Tibial artery (tissue), 4 donors: Measurements from ENCODE around the gene SDCCAG8.
"Not testable (repeated sequence)": the region's sequence is repeated elsewhere in the genome, so short reads cannot be mapped to it uniquely, and the experiment has no call there.

Experiments used
- DNase-seq, 2 donors: peaks; one replicate each; pipeline ENCODE4 v3.0.0-alpha.2; 2019
- H3K27ac ChIP-seq, 2 donors: fragments of 200-600 bp; sonication (generic) in 1 of 2; 1 replicate in 1 of 2; 2 replicates in 1 of 2; pipeline ENCODE4 v1.5.1; 2018 to 2019; ENCODE audit warnings: mild to moderate bottlenecking in 1 of 2
- H3K27me3 ChIP-seq, 2 donors: fragments of 200-600 bp; sonication (generic) in 1 of 2; one replicate each; pipeline versions ENCODE4 v1.5.1 to v1.6.0; 2016 to 2019
- H3K36me3 ChIP-seq, 3 donors: fragments of 200-600 bp; sonication (generic) in 2 of 3; one replicate each; pipeline ENCODE4 v1.5.1; 2016 to 2019; ENCODE audit warnings: mild to moderate bottlenecking in 2 of 3
- H3K4me1 ChIP-seq, 4 donors: fragments of 200-600 bp; sonication (generic) in 2 of 4; 1 replicate in 3 of 4; 2 replicates in 1 of 4; pipeline ENCODE4 v1.5.1; 2016 to 2019
- H3K4me3 ChIP-seq, 2 donors: fragments of 200-600 bp; sonication (generic) in 1 of 2; 1 replicate in 1 of 2; 2 replicates in 1 of 2; pipeline ENCODE4 v1.5.1; 2018 to 2019; ENCODE audit warnings: mild to moderate bottlenecking in 2 of 2
- H3K9me3 ChIP-seq, 3 donors: fragments of 200-600 bp; sonication (generic) in 1 of 3; one replicate each; pipeline ENCODE4 v1.5.1; 2016 to 2019
- intact Hi-C: fragments of 100-400 bp; cut with DNase I; formaldehyde crosslinking; loops from one replicate; pipeline ENCODE4 v1.15.0; 2023; ENCODE audit warnings: low total_unique reads
- TF ChIP-seq, protein P1 (sequence below), 2 experiments: fragments of 200-600 bp in 1 of 2; fragments of 450-650 bp in 1 of 2; IDR thresholded peaks; one replicate each; pipeline ENCODE4 v1.5.1; 2017 to 2019; ENCODE audit warnings: antibody characterized with exemption in 2 of 2, mild to moderate bottlenecking in 1 of 2, moderate library complexity in 1 of 2

SDCCAG8 gene

DNA sequence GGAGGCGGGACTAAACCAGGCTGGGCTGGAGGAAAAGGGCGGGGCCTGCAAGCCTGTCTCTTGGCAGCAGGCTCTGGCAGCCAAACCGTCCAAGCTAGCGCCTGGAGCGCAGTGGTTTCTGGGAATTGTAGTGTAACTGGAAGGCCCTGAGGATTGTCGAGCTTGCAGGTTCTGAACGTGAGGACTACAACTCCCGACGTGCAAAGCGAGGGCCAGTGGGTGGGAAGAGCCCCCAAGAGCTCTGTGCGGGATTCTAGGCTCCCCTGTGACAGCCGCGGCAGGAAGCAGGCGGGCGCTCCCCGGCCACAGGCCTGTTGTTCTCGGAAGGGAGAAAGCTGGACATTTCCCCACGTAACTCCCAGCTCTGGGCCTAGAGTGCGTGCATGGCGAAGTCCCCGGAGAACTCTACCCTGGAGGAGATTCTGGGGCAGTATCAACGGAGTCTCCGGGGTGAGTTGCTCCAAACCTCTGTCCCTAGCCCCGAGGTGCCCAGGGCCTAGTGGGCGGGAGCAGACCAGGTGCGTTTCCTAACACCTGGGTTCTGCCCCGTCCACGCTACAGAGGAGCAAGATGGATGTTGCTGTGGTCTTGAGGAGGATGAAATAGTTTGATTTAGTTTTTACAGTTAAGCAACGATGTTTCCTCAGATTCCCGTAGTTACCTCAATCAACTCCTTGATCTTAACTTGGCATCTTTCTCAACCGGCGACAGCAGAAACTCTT lies at the start of gene SDCCAG8:
Gene SDCCAG8, plus strand, starts transcription at position 251 of the 722 bp plus-strand sequence. Its CDS starts 133 bp downstream, at position 384.
- intact Hi-C loops = loop anchor here (5.0 kb wide), 1 partner anchor 791 kb away; no protein-coding TSS in a partner anchor
- Histone ChIP-seq H3K4me3 (peak within 1 kb of the TSS; percentile 89 to 97), H3K27me3 (no peaks in the 10 kb centered on the region), H3K27ac (peak within 1 kb of the TSS; percentile 97 to 98), H3K4me1 (peaks cover 0 to 48% (median 17%) of the 10 kb centered on the region in 4 donors), H3K9me3 (no peaks in the 10 kb centered on the region), H3K36me3 (no peaks in the 10 kb centered on the region)
- TF ChIP-seq, protein P1, sequence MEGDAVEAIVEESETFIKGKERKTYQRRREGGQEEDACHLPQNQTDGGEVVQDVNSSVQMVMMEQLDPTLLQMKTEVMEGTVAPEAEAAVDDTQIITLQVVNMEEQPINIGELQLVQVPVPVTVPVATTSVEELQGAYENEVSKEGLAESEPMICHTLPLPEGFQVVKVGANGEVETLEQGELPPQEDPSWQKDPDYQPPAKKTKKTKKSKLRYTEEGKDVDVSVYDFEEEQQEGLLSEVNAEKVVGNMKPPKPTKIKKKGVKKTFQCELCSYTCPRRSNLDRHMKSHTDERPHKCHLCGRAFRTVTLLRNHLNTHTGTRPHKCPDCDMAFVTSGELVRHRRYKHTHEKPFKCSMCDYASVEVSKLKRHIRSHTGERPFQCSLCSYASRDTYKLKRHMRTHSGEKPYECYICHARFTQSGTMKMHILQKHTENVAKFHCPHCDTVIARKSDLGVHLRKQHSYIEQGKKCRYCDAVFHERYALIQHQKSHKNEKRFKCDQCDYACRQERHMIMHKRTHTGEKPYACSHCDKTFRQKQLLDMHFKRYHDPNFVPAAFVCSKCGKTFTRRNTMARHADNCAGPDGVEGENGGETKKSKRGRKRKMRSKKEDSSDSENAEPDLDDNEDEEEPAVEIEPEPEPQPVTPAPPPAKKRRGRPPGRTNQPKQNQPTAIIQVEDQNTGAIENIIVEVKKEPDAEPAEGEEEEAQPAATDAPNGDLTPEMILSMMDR (IDR thresholded peaks at IDR 0.05) = no peak
- peak; percentile 99 for DNase-seq

DNA sequence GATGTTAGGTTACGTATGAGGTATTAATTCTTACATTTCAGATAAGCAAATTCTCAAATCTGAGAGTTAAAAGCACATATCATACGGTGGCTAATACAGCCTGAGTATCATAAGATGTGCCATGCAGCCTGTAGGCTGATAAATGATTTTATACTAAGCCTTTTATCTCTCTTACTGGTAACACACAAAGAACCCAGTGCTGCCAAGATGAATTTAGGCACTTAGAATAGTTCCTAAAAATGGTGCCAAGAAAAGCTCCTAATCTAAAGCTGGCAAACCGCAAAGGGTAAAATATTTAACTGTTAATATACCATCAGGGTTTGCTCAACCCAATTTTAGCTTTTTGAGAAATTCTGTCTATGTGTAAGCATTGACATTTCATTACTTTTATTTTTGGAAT lies 43.9 kb upstream of the SDCCAG8 start:
- H3K27ac ChIP-seq, H3K4me3 ChIP-seq, DNase-seq, H3K27me3 ChIP-seq, intact Hi-C loops, H3K36me3 ChIP-seq, H3K9me3 ChIP-seq: not testable (repeated sequence)
- peaks cover 0 to 24% (median 4%) of the 10 kb centered on the region in 4 donors for H3K4me1 ChIP-seq

DNA sequence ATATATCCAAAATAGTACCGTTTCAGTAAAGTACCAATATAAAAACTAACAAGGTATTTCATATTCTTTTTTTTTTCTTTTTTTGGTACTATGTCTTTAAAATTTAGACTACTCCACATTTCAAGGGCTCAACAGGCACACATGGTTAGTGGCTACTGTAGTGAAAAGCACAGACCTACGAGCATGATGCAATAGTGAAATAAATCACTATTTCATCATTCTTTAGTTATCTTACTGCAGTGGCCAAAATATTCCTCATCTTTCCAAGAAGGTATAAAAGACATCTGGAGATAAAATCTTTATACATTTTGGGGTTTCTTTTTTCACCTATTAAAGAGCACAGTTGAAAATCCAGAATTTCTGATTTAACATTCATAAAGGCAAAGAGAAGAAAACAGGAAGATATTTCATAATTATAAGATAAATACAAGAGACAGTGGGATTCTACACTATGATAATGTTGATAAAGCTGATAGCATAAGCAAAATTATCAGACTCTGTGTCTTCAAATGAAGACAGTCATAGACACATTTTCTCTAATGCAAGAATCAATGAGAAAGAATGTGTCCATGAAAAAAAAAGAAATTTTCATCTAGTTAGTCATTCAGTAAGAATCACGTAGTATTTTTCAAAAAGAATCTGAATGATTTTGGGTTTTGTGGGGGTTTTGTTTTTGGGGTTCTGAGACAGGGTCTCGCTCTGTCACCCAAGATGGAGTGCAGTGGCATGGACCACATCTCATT lies 42.6 kb upstream of the SDCCAG8 start:
- Histone ChIP-seq H3K4me1 (peaks cover 0 to 24% (median 4%) of the 10 kb centered on the region in 4 donors), H3K27me3 (no peaks in the 10 kb centered on the region), H3K9me3 (no peaks in the 10 kb centered on the region), H3K4me3 (no peak overlapping the region), H3K36me3 (no peaks in the 10 kb centered on the region), H3K27ac (no peak overlapping the region)
- DNase-seq = no peak
- TF ChIP-seq, protein P1 (IDR thresholded peaks at IDR 0.05) = no peak
- intact Hi-C loops = no loop called here

DNA sequence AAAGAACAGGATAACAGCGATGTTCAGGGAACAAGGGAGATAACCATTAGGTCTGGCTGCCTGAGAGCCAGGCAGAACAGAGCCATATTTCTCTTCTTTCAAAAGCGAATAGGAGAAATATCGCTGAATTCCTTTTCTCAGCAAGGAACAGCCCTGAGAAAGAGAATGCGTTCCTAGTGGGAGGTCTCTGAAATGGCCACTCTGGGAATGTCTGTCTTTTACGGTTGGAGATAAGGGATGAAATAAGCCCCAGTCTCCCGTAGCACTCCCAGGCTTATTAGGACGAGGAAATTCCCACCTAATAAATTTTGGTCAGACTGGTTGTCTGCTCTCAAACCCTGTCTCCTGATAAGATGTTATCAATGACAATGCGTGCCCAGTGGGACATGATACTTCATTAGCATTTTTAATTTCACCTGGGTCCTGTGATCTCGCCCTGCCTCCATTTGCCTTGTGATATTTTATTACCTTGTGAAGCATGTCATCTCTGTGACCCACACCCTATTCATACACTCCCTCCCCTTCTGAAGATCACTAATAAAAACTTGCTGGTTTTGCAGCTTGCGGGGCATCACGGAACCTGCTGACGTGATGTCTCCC lies 40.5 kb upstream of the SDCCAG8 start:
- Histone ChIP-seq H3K4me1 (peaks cover 0 to 24% (median 4%) of the 10 kb centered on the region in 4 donors), H3K36me3 (peaks cover 6 to 13% (median 9%) of the 10 kb centered on the region in 3 donors)
- H3K27me3 ChIP-seq, H3K9me3 ChIP-seq, DNase-seq, H3K27ac ChIP-seq, H3K4me3 ChIP-seq, intact Hi-C loops: not testable (repeated sequence)

DNA sequence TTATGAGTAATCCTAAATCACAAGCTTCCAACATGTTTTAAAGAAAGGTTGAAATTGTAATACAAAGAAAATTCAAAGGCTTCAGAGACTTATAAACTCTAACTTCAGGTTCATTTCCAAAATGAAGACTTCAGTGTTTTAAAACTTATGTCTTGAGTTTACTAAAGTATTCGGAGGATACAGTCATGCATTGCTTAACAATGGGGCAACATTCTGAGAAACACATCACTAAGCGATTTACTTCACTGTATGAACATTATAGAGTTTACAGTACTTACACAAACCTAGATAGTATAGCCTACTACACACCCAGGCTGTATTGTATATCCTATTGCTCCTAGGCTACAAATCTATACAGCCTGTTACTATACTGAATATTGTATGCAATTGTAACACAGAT lies 39.1 kb upstream of the SDCCAG8 start:
- Histone ChIP-seq H3K4me1 (peaks cover 0 to 21% (median 4%) of the 10 kb centered on the region in 4 donors), H3K9me3 (no peaks in the 10 kb centered on the region), H3K4me3 (no peak overlapping the region), H3K27ac (no peak overlapping the region), H3K36me3 (peaks cover 20 to 26% (median 23%) of the 10 kb centered on the region in 3 donors), H3K27me3 (no peaks in the 10 kb centered on the region)
- TF ChIP-seq, protein P1 (IDR thresholded peaks at IDR 0.05) = no peak
- DNase-seq = no peak
- intact Hi-C loops = no loop called here

DNA sequence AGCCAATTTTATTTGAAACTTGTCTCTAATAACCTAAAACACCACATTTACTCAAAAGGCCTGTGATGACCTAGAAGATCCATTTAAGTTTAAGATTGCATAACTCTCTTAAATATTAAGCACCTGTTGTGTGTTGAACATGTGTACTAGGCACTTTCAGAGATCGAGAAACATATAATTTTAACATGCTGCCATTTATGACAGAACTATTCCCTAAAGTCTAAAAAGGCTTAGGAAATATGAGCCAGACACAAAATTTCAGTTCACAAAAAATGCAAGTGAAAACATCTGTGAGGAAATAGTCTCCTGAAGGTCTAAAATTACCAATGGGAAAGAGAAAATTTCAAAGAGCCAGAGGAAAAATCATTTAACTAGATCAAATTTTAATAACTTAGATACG lies 38.5 kb upstream of the SDCCAG8 start:
- H3K27me3 ChIP-seq = no peaks in the 10 kb centered on the region
- peaks cover 22 to 27% (median 23%) of the 10 kb centered on the region in 3 donors for H3K36me3 ChIP-seq
- TF ChIP-seq, protein P1 (IDR thresholded peaks at IDR 0.05) = no peak
- peaks cover 0 to 15% (median 2%) of the 10 kb centered on the region in 4 donors for H3K4me1 ChIP-seq
- DNase-seq = no peak
- no peaks in the 10 kb centered on the region for H3K9me3 ChIP-seq
- no peak overlapping the region for H3K4me3 ChIP-seq
- H3K27ac ChIP-seq = no peak overlapping the region
- intact Hi-C loops = no loop called here
